ENCODE measurements around the gene LGR4.

GRCh38 chr11:27403195-27403594 is 69.4 kb downstream of the LGR4 start:
- TF ChIP-seq, protein P1, sequence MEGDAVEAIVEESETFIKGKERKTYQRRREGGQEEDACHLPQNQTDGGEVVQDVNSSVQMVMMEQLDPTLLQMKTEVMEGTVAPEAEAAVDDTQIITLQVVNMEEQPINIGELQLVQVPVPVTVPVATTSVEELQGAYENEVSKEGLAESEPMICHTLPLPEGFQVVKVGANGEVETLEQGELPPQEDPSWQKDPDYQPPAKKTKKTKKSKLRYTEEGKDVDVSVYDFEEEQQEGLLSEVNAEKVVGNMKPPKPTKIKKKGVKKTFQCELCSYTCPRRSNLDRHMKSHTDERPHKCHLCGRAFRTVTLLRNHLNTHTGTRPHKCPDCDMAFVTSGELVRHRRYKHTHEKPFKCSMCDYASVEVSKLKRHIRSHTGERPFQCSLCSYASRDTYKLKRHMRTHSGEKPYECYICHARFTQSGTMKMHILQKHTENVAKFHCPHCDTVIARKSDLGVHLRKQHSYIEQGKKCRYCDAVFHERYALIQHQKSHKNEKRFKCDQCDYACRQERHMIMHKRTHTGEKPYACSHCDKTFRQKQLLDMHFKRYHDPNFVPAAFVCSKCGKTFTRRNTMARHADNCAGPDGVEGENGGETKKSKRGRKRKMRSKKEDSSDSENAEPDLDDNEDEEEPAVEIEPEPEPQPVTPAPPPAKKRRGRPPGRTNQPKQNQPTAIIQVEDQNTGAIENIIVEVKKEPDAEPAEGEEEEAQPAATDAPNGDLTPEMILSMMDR (conservative IDR thresholded peaks at IDR 0.05; ENCODE audit: low read length) = no peak
- no peak for TF ChIP-seq EZH2phosphoT487 (IDR thresholded peaks at IDR 0.05; ENCODE audit: borderline replicate concordance, low read depth, low read length)

All from OCI-LY7 (cell line).